ENCODE data around the gene OGFR. TPM values are rescaled to one million over a fixed set of nuclear protein-coding genes. Genes with fewer than 3 reads are reported as not detected.

OGFR gene
- total and polyA plus RNA-seq, 2 experiments from 2014 or later: 9.6 to 50.6 TPM

DNA sequence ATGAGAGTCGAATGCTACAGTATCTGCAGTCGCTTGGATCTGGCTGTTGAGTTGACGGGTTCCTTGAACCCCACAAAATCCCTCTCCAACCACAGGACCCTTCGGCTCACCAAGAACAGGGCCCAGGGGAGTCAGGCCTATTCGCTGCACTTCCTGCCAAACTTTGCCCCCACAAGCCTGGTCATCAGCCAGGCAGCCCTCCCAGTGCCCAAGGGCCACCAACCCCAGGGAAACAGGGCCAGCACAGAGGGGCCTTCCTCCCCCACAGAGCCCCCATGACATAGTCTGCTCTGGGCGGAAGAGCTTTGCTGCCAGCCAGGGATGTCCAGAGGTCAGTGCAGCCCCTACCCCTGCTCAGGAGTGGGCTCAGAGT, 42.9 kb upstream of the OGFR start (continued):
- TF ChIP-seq, protein P1, sequence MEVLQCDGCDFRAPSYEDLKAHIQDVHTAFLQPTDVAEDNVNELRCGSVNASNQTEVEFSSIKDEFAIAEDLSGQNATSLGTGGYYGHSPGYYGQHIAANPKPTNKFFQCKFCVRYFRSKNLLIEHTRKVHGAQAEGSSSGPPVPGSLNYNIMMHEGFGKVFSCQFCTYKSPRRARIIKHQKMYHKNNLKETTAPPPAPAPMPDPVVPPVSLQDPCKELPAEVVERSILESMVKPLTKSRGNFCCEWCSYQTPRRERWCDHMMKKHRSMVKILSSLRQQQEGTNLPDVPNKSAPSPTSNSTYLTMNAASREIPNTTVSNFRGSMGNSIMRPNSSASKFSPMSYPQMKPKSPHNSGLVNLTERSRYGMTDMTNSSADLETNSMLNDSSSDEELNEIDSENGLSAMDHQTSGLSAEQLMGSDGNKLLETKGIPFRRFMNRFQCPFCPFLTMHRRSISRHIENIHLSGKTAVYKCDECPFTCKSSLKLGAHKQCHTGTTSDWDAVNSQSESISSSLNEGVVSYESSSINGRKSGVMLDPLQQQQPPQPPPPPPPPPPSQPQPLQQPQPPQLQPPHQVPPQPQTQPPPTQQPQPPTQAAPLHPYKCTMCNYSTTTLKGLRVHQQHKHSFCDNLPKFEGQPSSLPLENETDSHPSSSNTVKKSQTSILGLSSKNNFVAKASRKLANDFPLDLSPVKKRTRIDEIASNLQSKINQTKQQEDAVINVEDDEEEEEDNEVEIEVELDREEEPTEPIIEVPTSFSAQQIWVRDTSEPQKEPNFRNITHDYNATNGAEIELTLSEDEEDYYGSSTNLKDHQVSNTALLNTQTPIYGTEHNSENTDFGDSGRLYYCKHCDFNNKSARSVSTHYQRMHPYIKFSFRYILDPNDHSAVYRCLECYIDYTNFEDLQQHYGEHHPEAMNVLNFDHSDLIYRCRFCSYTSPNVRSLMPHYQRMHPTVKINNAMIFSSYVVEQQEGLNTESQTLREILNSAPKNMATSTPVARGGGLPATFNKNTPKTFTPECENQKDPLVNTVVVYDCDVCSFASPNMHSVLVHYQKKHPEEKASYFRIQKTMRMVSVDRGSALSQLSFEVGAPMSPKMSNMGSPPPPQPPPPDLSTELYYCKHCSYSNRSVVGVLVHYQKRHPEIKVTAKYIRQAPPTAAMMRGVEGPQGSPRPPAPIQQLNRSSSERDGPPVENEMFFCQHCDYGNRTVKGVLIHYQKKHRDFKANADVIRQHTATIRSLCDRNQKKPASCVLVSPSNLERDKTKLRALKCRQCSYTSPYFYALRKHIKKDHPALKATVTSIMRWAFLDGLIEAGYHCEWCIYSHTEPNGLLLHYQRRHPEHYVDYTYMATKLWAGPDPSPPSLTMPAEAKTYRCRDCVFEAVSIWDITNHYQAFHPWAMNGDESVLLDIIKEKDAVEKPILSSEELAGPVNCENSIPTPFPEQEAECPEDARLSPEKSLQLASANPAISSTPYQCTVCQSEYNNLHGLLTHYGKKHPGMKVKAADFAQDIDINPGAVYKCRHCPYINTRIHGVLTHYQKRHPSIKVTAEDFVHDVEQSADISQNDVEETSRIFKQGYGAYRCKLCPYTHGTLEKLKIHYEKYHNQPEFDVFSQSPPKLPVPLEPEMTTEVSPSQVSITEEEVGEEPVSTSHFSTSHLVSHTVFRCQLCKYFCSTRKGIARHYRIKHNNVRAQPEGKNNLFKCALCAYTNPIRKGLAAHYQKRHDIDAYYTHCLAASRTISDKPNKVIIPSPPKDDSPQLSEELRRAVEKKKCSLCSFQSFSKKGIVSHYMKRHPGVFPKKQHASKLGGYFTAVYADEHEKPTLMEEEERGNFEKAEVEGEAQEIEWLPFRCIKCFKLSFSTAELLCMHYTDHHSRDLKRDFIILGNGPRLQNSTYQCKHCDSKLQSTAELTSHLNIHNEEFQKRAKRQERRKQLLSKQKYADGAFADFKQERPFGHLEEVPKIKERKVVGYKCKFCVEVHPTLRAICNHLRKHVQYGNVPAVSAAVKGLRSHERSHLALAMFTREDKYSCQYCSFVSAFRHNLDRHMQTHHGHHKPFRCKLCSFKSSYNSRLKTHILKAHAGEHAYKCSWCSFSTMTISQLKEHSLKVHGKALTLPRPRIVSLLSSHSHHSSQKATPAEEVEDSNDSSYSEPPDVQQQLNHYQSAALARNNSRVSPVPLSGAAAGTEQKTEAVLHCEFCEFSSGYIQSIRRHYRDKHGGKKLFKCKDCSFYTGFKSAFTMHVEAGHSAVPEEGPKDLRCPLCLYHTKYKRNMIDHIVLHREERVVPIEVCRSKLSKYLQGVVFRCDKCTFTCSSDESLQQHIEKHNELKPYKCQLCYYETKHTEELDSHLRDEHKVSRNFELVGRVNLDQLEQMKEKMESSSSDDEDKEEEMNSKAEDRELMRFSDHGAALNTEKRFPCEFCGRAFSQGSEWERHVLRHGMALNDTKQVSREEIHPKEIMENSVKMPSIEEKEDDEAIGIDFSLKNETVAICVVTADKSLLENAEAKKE (CRISPR knock-in tag; IDR thresholded peaks at IDR 0.05): no peak
- TF ChIP-seq JUNB (IDR thresholded peaks at IDR 0.05; ENCODE audit: unreplicated experiment) (no peak), NANOG (IDR thresholded peaks at IDR 0.05; ENCODE audit: borderline replicate concordance) (no peak), EZH2 (IDR thresholded peaks at IDR 0.05; ENCODE audit: low read depth, unreplicated experiment) (no peak), CREB1 (CRISPR knock-in tag; IDR thresholded peaks at IDR 0.05; ENCODE audit: low read depth) (no peak)

DNA sequence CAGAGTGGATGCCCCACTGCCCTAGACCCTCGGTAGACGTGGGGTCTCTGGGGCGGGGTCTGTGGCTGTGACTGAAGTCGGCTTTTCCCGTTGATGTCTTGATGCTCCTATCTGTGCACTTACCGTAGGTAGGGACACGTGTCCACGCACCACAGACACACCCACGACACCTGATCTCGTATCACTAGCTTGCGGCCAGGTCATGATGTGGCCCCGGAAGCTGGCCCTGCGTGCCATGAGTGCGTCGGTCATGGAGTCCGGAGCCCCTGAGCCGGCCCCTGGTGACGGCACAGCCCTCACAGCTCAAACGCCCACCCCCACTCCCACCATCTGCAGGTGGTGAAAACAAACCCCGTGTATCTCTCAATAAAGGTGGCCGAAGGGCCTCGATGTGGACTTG, 42.3 kb upstream of the OGFR start:
- H3K4me1 ChIP-seq (ENCODE audit: insufficient read depth): no peaks in the 10 kb centered on the region
- no peaks in the 10 kb centered on the region for H3K9me2 ChIP-seq (ENCODE audit: insufficient read depth)
- H3K27me3 ChIP-seq (ENCODE audit: insufficient read depth): no peaks in the 10 kb centered on the region
- no peak overlapping the region for H3K4me2 ChIP-seq
- no peak overlapping the region for H3K4me3 ChIP-seq
- H3K36me3 Mint-ChIP-seq (ENCODE audit: low read depth): no peaks in the 10 kb centered on the region
- ATAC-seq (no peak), DNase-seq (ENCODE audit: low spot score) (no peak)
- no peak overlapping the region for H3K27ac Mint-ChIP-seq
- no peaks in the 10 kb centered on the region for H4K20me1 ChIP-seq (replicated peaks; ENCODE audit: insufficient read depth)
- no peaks in the 10 kb centered on the region for H3K9me3 Mint-ChIP-seq
- H3F3A ChIP-seq (replicated peaks; ENCODE audit: low read depth): no peaks in the 10 kb centered on the region
- no peak overlapping the region for H3K4me3 Mint-ChIP-seq
- no peaks in the 10 kb centered on the region for H3K79me2 ChIP-seq (replicated peaks; ENCODE audit: insufficient read depth)
- H3K36me3 ChIP-seq (ENCODE audit: insufficient read depth): no peaks in the 10 kb centered on the region
- H3K27ac ChIP-seq (ENCODE audit: low read depth): no peak overlapping the region
- no peaks in the 10 kb centered on the region; the same call in none of the 3 replicates for H3K4me1 Mint-ChIP-seq
- H3K27me3 Mint-ChIP-seq (ENCODE audit: insufficient read depth, low read depth, poor library complexity): peaks cover 3% of the 10 kb centered on the region
- no peak overlapping the region for H2AFZ ChIP-seq
- TF ChIP-seq JUNB (IDR thresholded peaks at IDR 0.05; ENCODE audit: unreplicated experiment): no peak
- no peak for TF ChIP-seq ZNF331 (CRISPR knock-in tag; IDR thresholded peaks at IDR 0.05; ENCODE audit: low read depth)
- no peak for TF ChIP-seq CREB1 (CRISPR knock-in tag; IDR thresholded peaks at IDR 0.05; ENCODE audit: low read depth)
- TF ChIP-seq, protein P1 (CRISPR knock-in tag; IDR thresholded peaks at IDR 0.05): no peak
- TF ChIP-seq STAT1 (IDR thresholded peaks at IDR 0.05; ENCODE audit: unreplicated experiment): no peak
- no peak for TF ChIP-seq EZH2phosphoT487 (IDR thresholded peaks at IDR 0.05; ENCODE audit: unreplicated experiment)
- no peak for TF ChIP-seq POLR2AphosphoS5 (IDR thresholded peaks at IDR 0.05; ENCODE audit: low read depth)
- TF ChIP-seq EZH2 (IDR thresholded peaks at IDR 0.05; ENCODE audit: low read depth, unreplicated experiment): no peak

Measured in GM23338 (cell line).